DOHH2 (cell line): ENCODE results near the gene CD300LF.

Experiments
- H3F3A ChIP-seq: fragments of 200-600 bp; sonication (generic), shearing (Covaris generic); 2 replicates; pipeline ENCODE4 v1.6.0; 2016; ENCODE audit warnings: antibody characterized with exemption, mild to moderate bottlenecking; ENCODE audit not compliant: control insufficient read depth, insufficient read depth
- H3K27ac ChIP-seq: fragments of 200-600 bp; sonication (generic); 2 replicates; pipeline ENCODE4 v1.5.1; 2014; ENCODE audit warnings: low read depth, mild to moderate bottlenecking, low read length, moderate library complexity
- H3K27me3 ChIP-seq: fragments of 200-600 bp; sonication (generic); 2 replicates; pipeline ENCODE4 v1.6.1; 2014; ENCODE audit warnings: mild to moderate bottlenecking, low read length, mixed read lengths; ENCODE audit not compliant: control insufficient read depth
- H3K36me3 ChIP-seq: fragments of 200-600 bp; sonication (generic); 2 replicates; pipeline ENCODE4 v1.6.1; 2014; ENCODE audit warnings: mild to moderate bottlenecking, low read length, moderate library complexity, mixed read lengths; ENCODE audit not compliant: control insufficient read depth
- H3K4me1 ChIP-seq: fragments of 200-600 bp; sonication (generic); 2 replicates; pipeline ENCODE4 v1.6.1; 2014; ENCODE audit warnings: mild to moderate bottlenecking, low read length, mixed read lengths; ENCODE audit not compliant: control insufficient read depth
- H3K4me2 ChIP-seq: fragments of 200-600 bp; sonication (generic); 2 replicates; pipeline ENCODE4 v1.6.0; 2014; ENCODE audit warnings: mild to moderate bottlenecking, low read length, moderate library complexity
- H3K4me3 ChIP-seq: fragments of 200-600 bp; sonication (generic); 2 replicates; pipeline ENCODE4 v1.5.1; 2014; ENCODE audit warnings: mild to moderate bottlenecking, low read length, mixed read lengths
- H3K79me2 ChIP-seq: fragments of 200-600 bp; sonication (generic); 2 replicates; pipeline ENCODE4 v1.6.1; 2014; ENCODE audit warnings: mild to moderate bottlenecking, low read length, mixed read lengths; ENCODE audit not compliant: control insufficient read depth
- H3K9me2 ChIP-seq: fragments of 200-600 bp; sonication (generic); replicated peaks from 2 replicates; pipeline ENCODE4 v1.6.1; 2014; ENCODE audit warnings: mild to moderate bottlenecking, low read length, mixed read lengths; ENCODE audit not compliant: control insufficient read depth
- H3K9me3 ChIP-seq: fragments of 200-600 bp; sonication (generic); 2 replicates; pipeline ENCODE4 v1.6.1; 2014; ENCODE audit warnings: antibody characterized with exemption, low read length, mixed read lengths; ENCODE audit not compliant: control insufficient read depth, insufficient read depth
- H4K20me1 ChIP-seq: fragments of 200-600 bp; sonication (generic); 2 replicates; pipeline ENCODE4 v1.6.0; 2014; ENCODE audit warnings: low read depth, mild to moderate bottlenecking, antibody characterized with exemption, low read length, moderate library complexity; ENCODE audit not compliant: control insufficient read depth, insufficient read depth
- CTCF ChIP-seq: fragments of 200-600 bp; sonication (generic); IDR thresholded peaks from one replicate; pipeline ENCODE4 v1.5.1; 2014; ENCODE audit warnings: antibody characterized with exemption, mild to moderate bottlenecking, low read depth, low read length; ENCODE audit not compliant: poor library complexity, severe bottlenecking
- EZH2phosphoT487 ChIP-seq: fragments of 200-600 bp; sonication (generic); IDR thresholded peaks from 2 replicates; pipeline ENCODE4 v1.6.1; 2017; ENCODE audit warnings: borderline replicate concordance, mild to moderate bottlenecking, antibody characterized with exemption, low read length, moderate library complexity, mixed read lengths

Gene CD300LF

GRCh38 chr17:74712756-74713155 is at the start of gene CD300LF:
Gene CD300LF, minus strand, starts transcription at chr17:74712923. Its CDS starts 57 bp downstream, at chr17:74712866.
- TF ChIP-seq CTCF (no peak), EZH2phosphoT487 (no peak)
- H3K4me2 ChIP-seq, result no peak within 1 kb of the TSS

GRCh38 chr17:74761931-74762330 is 49.2 kb upstream of the CD300LF start:
- no peaks in the 10 kb centered on the region for H3K9me3 ChIP-seq
- no peaks in the 10 kb centered on the region for H3K36me3 ChIP-seq
- no peak for TF ChIP-seq EZH2phosphoT487
- TF ChIP-seq CTCF, result no peak
- H3K27ac ChIP-seq, result no peak overlapping the region
- H3K27me3 ChIP-seq, result no peaks in the 10 kb centered on the region
- H3K4me3 ChIP-seq, result no peak overlapping the region
- H3F3A ChIP-seq, result no peaks in the 10 kb centered on the region
- H3K79me2 ChIP-seq, result peaks cover 39% of the 10 kb centered on the region
- H3K4me2 ChIP-seq, result no peak overlapping the region
- H4K20me1 ChIP-seq, result peaks cover 20% of the 10 kb centered on the region; the same call in 1 of the 2 replicates
- H3K4me1 ChIP-seq, result peaks cover 28% of the 10 kb centered on the region
- H3K9me2 ChIP-seq, result no peaks in the 10 kb centered on the region

More at GRCh38 chr17:74712756-74713155, at the start of gene CD300LF:
- Histone ChIP-seq H3K36me3 (no peaks in the 10 kb centered on the region), H4K20me1 (no peaks in the 10 kb centered on the region), H3K27ac (no peak within 1 kb of the TSS), H3K27me3 (peaks cover 12% of the 10 kb centered on the region; the same call in 1 of the 2 replicates), H3K79me2 (no peaks in the 10 kb centered on the region), H3K4me1 (no peaks in the 10 kb centered on the region), H3K4me3 (no peak within 1 kb of the TSS), H3K9me2 (no peaks in the 10 kb centered on the region), H3F3A (no peaks in the 10 kb centered on the region), H3K9me3 (no peaks in the 10 kb centered on the region)

GRCh38 chr17:74761419-74761818 is 48.7 kb upstream of the CD300LF start:
- no peaks in the 10 kb centered on the region for H3K9me2 ChIP-seq
- peaks cover 25% of the 10 kb centered on the region; the same call in 1 of the 2 replicates for H4K20me1 ChIP-seq
- no peaks in the 10 kb centered on the region for H3F3A ChIP-seq
- no peaks in the 10 kb centered on the region for H3K36me3 ChIP-seq
- no peak overlapping the region for H3K4me3 ChIP-seq
- no peak overlapping the region for H3K27ac ChIP-seq
- TF ChIP-seq EZH2phosphoT487, result no peak
- TF ChIP-seq CTCF, result no peak
- H3K79me2 ChIP-seq, result peaks cover 44% of the 10 kb centered on the region
- H3K4me2 ChIP-seq, result no peak overlapping the region
- peaks cover 28% of the 10 kb centered on the region for H3K4me1 ChIP-seq
- no peaks in the 10 kb centered on the region for H3K27me3 ChIP-seq
- no peaks in the 10 kb centered on the region for H3K9me3 ChIP-seq
